WI38 (cell line): ENCODE results near the gene CABP4.
"Not testable (repeated sequence)": the region's sequence is repeated elsewhere in the genome, so short reads cannot be mapped to it uniquely, and the experiment has no call there.

ENCODE experiments used
- H3K4me3 ChIP-seq: 2 replicates; pipeline ENCODE4 v1.5.1; 2011; ENCODE audit warnings: low read depth, mild to moderate bottlenecking, control low read depth, low read length
- TF ChIP-seq, protein P1 (sequence below): IDR thresholded peaks from 2 replicates; pipeline ENCODE4 v1.5.1; 2012; ENCODE audit warnings: low read depth, mild to moderate bottlenecking, control low read depth, low read length

CABP4 gene

DNA sequence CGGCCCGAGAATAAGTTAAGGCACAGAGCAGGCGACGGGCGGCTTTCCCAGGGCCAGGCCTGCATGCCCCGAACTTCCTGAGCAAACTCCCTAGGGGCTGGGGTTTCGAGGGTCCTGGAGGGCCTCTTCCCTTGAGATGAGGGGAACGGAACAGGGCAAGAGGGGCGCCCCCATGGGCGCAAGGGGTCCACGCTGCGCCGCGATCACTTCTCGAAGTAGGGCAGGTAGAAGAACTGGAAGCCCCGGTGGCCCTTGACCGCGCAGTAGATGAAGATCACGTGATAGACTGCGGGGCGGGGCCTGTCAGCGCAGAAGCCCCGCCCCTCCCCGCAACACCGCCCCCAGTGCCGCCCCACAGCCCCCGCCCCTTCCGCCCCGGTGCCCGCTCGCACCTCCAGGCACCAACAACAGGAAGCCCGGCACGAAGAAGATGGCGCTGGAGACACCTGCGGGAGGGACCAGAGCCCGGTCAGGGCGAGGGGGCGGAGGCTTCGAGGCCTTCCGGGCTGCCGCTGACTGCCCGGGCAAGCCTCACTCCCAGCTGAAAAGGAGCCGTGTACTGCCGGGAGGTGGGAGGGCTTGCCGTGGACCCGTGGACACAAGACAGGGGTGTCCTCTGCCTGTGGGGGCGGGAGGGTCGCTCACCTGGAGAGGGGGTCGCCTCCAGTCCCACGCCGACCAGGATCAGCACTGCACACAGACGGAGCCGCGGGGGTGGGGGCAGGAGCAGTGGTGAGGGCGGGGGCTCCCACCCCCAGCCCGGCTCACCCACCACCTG is 9.4 kb downstream of the CABP4 start:
- TF ChIP-seq, protein P1, sequence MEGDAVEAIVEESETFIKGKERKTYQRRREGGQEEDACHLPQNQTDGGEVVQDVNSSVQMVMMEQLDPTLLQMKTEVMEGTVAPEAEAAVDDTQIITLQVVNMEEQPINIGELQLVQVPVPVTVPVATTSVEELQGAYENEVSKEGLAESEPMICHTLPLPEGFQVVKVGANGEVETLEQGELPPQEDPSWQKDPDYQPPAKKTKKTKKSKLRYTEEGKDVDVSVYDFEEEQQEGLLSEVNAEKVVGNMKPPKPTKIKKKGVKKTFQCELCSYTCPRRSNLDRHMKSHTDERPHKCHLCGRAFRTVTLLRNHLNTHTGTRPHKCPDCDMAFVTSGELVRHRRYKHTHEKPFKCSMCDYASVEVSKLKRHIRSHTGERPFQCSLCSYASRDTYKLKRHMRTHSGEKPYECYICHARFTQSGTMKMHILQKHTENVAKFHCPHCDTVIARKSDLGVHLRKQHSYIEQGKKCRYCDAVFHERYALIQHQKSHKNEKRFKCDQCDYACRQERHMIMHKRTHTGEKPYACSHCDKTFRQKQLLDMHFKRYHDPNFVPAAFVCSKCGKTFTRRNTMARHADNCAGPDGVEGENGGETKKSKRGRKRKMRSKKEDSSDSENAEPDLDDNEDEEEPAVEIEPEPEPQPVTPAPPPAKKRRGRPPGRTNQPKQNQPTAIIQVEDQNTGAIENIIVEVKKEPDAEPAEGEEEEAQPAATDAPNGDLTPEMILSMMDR, result no peak
- H3K4me3 ChIP-seq, result no peak overlapping the region

DNA sequence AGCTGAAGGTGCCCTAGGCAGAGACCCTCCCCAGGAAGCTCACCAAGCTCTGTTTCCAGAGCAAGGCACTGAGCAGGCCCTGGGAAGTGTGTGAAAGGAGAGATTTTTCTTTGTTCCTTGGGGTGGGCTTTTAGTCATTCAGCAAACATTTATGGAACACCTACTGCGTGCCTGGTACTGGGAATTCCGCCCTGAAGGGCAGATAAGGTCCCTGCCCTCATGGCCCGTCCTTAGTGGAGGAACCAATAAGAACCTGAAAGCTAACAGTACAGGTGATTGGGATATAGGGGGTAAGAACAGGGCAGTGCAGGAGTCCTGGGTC is 10.0 kb downstream of the CABP4 start:
- TF ChIP-seq, protein P1, result no peak
- no peak overlapping the region for H3K4me3 ChIP-seq

DNA sequence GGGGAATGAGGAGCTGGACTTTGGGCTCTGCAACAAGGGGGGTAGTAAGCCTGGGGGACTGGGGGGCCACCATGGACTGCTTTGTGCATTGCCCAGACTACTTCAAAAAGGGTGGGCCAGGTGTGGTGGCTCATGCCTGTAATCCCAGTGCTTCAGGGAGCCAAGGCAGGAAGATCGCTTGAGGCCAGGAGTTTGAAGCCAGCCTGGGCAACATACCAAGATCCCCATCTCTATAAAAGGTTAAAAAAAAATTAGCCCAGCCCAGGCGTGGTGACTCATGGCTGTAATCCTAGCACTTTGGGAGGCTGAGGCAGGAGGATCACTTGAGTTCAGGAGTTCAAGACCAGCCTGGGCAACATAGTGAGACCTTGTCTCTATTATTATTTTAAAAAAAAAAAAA is 10.4 kb downstream of the CABP4 start:
- H3K4me3 ChIP-seq, result not testable (repeated sequence)

DNA sequence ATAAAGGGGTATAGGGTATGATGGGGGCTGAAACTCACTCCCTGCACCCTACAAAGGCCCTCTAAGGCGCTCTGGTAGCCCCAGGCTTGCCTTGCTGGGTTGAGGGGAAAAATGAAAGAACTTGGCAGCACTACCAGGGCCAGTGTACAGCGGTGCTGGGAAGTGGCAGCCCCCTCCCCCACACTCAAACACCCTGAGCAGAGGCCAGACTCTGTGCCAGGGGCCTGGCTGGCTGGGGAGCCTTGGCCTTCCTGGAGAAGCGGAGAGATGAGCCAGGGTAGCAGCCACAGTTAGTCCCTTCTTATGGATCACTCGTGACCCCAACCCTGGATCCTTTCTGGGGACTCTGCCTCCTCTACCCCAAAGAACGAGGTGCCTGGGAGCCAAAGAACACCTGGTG is 11.2 kb downstream of the CABP4 start:
- TF ChIP-seq, protein P1, result no peak
- H3K4me3 ChIP-seq, result no peak overlapping the region

DNA sequence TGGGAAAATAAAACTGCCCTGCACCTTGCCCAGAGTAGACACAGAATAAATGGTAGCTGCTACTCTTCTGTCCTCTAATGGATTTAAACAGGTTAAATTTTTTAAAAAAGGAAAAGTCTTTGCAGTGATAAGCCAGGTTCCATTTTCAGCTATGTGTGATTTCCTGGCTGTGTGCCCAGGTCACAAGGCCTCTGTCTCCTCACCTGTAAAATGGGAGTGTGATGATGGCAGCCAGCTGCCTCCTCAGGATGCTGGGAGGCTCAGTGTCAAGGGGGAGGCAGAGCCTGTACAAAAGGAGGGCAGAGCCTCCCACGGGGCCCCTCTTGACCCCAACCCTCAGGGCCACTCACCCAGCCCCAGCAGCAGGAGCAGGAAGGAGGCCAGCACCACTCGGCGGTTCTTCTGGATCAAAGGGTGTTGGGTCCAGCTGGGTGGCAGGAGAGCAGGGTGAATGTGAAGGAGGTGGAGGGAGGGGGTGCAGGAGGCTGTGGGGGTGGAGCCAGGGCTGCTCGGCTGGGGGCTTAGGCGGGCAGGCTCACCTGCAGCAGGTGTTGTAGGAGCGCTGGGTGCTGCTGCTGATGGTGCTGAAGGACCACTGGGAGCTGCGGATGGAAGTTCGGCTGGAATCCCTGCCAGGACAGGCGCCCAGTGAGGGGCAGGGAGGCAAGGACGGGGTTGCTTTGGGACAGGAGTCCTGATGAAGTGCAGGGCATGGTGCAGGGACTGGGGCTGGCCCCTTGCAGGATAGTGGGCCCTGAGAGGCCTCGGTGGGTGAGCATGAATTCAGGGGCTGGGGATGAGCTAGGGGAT is 12.0 kb downstream of the CABP4 start:
- TF ChIP-seq, protein P1, result no peak
- no peak overlapping the region for H3K4me3 ChIP-seq

DNA sequence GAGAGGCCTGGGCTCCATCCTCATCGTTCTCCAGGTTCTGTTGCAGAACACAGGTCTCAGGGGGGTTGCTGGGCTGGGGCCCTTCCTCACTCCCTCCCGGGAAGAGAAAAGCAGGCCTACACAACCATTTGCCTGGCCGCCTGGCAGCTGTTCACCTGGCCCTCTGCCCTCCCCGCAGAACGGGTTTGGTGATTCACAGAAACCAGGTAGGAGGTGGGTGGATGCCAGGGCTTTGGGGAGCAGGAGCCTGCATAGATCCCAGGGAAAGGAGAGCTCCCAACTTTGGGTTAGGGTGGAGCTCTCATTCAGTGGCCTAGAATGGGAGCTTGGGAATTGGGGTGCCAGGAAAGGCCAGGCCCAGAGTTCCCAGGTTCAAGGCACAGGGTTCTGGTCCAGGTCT is 12.9 kb downstream of the CABP4 start:
- H3K4me3 ChIP-seq, result peak overlapping the region; percentile 81
- TF ChIP-seq, protein P1, result no peak

DNA sequence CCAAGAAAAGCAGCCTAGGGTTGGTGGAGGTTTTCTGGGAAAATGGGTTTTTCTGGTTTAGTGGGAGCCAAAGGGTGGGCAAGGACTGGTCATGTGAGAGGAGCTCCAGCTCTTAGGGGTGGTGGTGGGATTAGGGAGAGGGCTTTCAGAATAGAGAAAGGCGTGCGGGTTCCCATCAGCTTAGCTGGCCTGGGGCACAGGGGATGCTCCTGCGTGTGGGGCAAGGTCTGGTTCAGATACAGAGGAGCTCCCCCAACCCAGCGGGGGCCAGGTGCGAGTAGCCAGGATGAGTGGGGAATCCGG is 13.3 kb downstream of the CABP4 start:
- peak overlapping the region; percentile 81 for H3K4me3 ChIP-seq
- TF ChIP-seq, protein P1, result no peak
